Activated CD4-positive, CD25-positive, alpha-beta regulatory T cell treated with anti-CD3 and anti-CD28 coated beads, Interleukin-2, amount 50 U/mL, for 72 hours (primary cell): Measurements from ENCODE around the gene RRP8.

Experiments used
- DNase-seq: peaks from one replicate; pipeline ENCODE4 v3.0.0; 2021

RRP8 gene

DNA sequence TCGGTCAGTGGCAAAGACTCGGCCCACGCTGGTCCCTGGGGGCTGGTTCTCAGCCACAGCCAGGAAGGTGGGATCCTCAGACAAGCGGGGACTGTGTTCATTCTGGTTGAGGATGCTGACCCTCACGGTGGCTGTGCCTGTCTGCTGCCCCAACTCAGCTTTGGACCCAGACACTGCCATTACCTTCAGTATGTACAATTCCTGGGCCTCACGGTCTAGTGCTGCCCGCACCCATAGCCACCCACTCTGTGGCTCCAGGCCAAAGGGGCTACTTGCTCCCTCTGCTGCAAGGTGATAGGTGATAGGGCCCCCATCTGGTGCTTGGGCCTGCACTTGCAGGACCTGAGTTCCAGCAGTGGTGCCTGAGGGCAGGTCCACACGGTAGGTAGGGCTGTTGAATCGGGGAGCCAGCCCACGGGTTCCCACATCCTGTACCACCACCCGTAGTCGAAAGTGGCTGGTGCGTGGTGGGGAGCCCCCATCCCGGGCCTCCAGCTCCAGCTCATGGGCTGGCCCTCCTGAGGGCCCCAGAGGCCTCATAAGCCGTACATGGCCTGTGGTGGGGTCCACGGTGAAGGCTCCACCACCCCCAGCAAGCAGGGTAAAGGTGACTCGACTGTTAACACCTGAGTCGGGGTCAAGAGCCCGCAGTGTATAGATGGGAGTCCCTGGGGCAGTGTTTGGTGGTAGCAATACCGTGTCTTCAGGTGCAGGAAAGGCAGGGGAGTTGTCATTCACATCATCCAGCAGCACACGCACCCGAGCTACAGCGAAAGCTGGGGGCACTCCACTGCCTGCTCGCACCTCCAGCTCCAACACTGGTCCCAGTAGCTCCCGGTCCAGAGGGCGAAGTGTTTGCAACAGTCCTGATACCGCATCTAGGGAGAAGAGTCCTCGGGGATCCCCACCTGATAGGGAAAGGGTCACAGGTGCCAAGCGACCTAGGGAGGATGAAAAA lies 29.0 kb upstream of the RRP8 start:
- no peak for DNase-seq

DNA sequence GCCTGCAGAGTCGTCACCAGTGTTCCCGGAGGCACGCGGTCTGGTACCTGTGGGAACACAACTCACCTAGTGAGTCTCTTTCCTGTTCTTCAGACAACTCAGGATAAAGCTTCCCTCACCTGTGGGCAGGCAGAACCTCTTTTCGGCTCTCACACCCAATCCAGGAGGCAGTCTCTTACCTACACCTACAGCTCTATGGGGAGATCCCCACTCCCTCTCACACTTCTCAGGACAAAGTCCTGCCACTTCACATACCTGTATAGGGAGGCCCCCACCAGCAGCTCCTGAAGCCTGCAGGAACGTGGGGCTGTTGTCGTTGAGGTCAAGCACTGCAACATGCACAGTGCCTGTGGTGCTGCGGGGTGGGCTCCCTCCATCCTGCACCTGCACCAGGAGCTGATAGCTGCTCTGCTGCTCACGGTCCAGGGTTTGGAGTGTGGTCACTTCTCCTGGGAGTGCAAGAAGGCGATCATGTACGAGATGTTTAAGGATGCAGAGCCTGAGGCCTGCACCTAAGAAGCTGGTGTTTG lies 28.0 kb upstream of the RRP8 start:
- DNase-seq: no peak

DNA sequence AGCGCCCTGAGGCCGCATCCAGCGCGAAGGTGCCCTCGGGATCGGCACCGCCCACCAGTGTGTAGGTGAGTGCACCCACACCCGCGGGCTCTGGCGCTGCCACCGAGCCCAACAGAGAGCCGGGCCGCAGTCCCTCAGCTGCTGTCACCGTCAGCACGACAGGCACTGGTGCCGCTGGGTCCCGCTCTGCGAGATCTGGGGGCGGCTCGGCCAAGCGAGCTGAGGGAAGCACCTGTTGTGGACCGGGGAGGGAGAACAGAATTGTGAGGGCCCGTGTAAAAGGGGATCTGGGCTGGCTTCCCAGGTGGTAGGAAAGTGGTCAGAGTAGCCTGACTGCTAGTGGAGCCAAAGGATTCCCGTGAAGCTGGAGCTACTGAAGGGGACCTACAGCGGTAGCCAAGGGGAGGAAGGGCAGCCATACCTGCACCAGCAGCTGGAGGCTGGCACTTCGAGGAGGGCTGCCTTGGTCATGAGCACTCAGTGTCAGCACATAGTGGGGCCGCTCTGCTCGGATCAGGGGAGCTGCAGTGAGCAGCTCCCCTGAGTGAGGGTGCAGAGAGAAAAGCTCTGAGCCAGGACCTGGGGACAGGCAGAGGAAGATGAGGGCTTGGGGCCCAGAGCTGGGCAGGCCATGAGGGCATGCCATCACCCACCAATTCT lies 27.3 kb upstream of the RRP8 start:
- DNase-seq: no peak

DNA sequence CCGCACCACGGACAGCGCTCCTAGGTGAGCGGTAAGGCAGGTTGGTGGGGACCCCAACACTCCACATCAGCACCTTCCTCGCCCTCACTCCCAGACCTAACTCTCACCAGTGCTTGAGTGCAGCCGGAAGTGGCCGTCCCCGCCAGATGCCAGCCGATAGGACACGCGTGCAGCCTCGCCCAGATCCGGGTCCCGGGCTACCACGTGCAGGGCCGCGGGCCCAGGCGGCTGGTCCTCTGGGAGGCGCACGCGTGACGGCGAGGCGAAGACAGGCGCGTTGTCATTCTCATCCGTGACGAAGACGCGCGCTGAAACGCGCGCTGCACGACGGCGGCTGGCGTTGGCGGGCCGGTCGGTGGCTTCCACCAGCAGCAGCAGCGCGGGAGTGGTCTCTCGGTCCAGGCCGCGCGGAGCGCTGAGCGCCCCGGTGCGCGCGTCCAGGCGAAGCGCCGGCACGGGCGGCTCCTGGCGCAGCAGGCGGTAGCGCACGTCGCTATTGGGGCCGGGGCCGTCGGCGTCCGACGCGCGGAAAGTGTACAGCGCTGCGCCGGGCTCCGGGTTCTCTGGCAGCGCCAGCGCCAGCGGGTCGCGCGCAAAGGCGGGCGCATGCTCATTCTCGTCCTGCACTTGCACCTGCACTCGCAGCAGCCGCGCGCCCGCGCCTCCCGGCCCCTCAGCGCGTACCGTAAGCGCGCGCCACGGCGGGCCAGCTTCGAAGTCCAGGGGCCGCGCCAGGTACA lies 26.6 kb upstream of the RRP8 start:
- DNase-seq: no peak

DNA sequence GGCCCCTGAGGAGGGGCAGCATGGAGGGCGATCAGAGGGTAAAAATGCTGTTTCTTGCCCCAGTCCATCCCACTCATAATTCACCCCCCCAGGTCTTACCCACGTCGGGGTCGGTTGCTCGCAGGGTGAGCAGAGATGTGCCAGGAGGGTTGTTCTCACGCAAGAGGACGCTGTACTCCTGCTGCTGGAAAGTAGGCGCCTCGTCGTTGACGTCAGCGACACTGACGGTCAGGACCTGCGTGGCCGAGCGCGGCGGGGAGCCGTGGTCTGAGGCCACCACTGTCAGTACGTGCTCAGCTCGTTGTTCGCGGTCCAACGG lies 26.1 kb upstream of the RRP8 start:
- no peak for DNase-seq

DNA sequence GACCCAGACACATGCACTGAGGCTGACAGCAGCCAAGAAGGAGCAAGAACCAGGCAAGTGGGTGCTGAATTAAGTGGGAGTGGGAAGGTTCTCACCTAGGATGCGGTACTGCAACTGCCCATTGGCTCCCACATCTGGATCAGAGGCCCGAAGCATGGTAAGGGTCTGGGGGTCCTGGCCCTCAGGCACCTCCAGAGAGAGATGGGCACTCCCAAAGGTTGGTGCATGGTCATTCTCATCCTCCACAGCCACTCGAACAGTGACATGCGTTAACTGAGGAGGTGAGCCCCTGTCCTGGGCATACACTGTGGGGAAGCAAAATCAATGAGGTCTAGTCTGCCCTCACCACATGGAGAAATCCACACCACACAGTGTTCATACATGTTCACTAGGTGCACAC lies 25.1 kb upstream of the RRP8 start:
- DNase-seq: no peak

DNA sequence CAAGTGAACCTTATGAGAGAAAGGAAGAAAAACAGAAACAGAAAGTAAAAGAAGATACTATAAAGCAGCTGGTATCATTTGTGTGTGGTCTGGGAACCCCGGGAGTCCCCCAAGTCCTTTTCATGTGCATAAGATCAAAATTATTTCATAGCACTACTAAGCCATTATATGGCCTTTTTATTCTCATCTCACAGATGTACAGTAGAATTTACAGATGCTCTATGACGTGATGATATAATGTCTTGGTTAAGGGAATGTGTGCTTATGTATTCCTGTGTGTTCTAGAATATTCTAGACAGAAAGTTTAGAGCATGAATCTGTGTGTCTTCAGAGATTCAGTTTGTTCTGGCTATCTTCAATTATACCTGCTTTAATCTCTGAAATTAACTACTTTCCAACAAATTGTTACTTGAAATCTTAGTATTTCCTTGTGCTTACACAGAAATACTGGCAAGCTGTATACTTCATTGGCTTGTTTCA lies 24.4 kb upstream of the RRP8 start:
- DNase-seq: no peak

DNA sequence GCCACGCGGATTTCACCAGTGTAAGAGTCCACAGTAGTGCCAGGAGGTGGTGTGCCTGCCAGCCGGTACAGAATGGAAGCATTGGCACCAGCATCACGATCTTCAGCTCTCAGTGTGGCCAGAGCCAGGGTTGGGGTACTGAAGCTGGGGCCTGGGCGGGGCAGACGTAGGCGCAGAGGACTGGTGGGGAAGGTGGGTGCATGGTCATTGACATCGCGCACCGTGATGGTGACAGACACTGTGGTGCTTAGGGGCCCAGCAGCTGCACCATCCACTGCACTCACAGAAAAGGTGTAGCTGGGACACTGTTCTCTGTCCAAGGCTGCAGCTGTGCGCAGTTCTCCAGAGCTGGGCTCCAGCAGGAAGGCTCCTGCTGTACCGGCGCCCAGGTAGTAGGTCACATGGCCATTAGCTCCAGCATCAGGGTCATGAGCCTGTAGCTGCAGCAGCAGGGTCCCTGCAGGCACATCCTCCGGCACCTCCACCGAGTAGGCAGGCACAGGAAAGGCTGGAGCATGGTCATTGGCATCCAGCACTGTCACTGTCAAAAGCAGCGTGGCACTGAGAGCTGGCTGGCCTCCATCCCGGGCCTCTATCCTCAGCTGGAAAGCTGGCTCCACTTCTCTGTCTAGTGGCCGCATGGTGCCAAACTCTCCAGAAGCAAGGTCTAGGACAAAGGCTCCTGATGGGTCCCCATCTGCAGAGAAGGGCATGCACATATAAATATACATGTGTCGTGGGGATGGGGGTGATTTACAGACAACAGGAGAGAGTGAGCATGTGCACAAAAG lies 23.8 kb upstream of the RRP8 start:
- DNase-seq: no peak

DNA sequence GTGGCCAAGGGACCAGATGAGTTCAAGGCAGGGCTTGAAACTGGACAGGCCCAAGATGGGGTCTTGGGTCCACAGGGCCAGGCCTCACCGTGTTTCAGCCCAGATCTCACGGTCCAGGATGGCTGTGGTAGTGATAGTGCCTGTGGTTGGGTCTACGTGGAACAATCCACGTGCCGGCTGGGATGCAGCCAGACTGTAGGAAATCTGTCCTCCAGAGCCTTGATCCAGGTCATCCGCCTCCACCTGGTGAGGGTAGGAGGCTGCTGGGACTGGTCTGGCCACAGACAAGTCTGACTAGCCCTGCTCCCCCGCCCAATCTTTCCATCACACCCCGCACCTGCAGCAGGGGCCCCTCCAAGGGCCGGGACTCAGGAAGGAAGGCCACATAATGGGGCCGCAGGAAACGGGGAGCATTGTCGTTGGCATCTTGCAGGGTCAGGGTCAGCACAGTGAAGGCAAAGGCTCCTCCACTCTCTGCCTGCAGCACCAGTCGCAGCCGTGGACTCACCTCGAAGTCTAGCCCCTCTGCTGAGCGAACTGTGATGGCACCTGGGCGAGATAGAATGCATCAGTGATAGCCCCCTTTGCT lies 22.5 kb upstream of the RRP8 start:
- no peak for DNase-seq

DNA sequence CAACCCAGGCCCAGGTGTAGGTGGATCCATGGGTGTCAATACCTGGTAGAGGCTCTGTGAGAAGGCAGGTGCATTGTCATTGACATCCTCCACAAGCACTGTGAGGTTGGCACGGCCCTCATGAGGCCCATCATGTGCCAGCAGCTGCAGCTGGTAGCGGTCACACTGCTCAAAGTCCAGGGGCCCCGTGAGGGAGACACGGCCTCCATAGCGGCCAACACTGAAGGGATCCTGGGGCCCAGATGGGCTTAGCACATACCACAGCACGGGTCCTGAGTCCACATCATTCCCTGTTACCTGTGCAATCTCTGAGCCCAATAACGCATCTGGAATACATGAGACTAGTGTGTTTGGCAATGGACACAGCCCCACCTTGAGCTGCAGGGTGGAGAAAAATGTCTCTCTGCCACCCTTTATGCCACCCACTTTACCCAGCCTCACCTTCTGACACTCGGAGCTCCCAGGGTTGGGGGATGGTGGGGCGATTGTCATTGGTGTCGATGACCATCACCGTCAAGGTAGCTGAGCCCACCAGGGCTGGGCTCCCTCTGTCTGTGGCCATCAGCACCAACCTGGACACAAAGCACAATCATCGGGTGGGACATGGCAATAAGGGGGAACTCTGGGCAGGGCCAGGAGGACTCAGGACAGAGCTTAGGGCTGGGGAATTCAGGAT lies 21.9 kb upstream of the RRP8 start:
- DNase-seq: no peak

DNA sequence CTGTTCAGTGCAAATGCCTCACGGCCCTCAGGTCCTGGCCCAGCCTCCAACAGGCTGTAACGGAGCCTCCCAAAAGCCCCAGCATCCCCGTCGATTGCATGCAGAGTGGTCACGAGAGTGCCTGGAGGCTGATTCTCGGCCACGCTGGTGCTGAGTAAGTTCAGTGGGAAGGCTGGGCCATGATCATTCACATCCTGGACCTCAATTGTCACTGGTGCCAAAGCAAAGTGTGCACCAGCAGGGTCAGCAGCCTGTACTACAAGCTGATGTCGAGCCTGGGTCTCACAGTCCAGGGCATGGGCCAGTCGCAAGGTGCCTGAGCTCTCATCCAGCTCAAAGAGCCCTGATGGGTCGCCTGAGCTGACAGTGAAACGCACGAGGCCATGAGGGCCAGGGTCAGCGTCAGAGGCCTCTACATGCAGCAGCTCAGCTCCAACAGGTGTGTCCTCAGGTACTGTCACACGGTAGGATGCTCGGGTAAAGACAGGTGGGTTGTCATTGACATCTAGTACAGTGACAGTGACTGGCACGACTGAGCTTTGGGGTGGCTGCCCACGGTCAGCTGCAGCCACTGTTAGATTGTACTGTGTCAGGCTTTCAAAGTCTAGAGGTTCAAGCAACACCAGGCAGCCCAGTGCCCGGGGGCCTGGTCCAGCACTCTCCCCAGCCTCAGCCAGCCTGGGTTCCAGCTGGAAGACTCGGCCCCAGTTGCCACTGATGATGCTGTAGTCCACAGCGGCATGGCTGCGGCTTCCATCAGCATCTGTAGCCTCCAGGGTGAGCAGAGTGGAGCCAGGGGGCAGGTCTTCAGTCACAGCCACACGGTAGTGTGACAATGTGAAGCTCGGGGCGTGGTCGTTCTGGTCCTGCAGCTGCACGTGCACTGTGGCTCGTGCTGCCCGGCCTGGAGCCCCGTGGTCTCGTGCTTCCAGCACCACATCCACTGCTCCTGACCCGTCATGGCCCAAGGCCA lies 20.3 kb upstream of the RRP8 start:
- no peak for DNase-seq

DNA sequence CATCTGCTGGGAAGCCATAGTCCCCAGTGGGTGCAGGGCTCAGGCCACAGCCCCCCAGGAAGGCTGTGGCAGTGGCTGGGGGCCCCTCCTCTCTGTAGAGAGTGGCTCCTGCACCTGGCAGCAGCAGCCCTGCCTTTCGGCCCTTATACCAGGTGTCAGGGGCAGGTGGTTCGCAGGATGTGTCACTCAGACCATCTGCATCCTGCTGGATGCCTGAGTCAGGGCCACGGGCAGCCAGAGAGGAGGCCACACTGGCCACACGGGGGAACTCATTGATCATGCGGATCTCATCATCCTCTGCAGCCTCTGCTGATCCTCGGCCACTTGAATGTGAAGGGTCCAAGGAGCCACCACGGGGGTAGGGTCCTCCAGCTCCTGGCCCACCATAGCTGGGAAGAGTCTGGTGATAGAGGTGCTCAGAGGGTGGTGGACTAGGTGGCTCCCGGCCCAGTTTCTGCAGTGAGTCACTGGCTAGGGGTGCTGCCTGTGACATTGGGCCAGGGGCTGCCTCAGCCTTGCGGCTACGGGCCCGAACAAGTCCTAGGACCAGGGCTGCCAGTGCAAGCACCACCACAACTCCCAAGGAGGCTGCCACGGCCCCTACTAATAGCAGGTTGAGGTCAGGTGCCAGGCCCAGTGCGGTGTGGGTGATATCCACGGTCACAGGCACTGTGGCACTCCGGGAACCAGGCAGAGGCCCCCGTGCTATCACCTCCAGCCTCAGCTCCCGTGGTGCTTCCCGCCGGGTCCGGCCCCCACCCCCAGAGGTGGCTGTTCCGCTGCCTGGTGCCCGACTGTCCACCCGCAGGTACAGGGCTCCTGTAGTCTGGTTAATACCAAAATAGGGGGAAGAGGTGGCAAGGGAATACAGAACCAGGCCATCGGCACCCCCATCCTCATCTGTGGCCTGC lies 19.1 kb upstream of the RRP8 start:
- DNase-seq: no peak

DNA sequence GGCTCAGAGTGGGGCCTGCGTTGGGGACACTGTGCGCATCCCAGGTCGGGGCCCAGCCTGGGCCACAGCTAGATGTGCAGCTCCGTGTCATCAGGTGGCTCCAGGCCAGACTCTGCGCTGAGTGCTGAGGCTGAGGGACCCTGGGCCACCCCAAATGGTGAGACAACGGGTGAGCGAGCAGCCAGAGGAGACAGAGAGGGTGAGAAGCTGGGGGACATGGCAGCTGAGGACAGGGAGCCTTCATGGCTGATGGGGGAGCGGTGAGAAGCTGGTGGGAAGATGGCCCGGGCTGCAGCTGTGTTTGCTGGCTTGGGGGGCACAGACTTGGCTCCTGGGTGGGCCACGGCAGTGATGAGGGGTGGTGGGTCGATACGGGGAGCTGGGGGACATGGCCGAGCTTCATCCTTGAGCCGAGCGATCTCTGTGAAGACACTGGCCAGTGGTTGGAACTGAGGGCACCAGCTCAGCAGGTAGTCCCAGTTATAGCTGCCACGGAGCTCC lies 18.3 kb upstream of the RRP8 start:
- no peak for DNase-seq

DNA sequence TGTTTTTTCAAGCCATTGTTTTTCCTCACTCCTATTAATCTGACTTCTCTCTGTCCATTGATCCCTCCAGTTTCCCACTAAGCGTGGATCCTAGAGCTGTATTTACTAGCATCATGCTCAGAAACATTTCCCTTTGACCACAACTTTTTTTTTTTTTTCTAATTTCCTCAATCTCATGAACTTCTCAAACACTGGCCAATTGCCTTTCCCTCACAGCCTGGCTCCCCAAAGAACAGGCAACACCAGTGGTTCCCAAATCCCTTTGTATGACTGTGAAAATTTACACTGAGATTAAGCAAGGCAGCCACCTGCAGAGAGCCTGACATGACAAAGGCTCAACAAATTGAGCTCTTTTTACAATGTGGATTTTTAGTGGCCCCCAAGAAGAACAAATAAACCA lies 17.2 kb upstream of the RRP8 start:
- no peak for DNase-seq

DNA sequence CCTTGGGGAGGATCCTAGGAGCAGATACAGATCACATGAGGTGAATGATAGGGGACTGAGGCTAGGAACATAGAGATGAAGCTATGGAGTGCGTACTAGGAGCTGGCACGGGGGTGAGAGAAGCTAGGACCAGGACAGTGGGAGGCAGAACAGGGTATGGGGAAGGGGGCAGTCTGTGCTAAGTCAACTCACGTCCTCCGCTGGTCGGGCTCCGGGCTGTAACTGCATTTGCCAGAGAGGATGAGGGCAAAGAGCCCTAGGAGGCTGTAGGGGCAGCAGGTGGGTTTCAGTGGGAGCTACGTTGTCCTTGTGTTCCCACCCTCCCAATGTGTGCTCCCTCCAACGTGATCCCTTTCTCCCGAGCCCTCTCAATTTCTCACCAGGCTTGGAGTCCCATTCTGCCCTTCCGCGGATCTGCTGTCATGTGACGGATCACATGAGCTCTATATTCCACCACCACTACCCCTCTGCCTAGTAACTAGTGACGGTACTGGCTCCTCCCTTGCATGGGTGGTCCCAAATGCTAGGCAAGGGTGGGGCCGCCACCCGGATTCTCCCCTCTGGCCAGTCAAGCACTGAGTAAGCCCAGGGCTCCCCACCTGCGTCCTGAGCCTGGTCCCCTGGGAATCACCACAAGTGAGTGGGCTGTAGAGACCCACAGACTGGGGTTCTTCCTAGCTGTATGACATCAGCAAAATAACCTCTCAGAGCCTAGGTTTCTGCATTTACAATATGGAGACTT lies 15.8 kb upstream of the RRP8 start, which contains the start of gene TPP1:
TSS of gene TPP1 (minus strand) at position 419 of the 742 bp plus-strand sequence. CDS start at position 397, 22 bp downstream.
- DNase-seq: peak; percentile 87

DNA sequence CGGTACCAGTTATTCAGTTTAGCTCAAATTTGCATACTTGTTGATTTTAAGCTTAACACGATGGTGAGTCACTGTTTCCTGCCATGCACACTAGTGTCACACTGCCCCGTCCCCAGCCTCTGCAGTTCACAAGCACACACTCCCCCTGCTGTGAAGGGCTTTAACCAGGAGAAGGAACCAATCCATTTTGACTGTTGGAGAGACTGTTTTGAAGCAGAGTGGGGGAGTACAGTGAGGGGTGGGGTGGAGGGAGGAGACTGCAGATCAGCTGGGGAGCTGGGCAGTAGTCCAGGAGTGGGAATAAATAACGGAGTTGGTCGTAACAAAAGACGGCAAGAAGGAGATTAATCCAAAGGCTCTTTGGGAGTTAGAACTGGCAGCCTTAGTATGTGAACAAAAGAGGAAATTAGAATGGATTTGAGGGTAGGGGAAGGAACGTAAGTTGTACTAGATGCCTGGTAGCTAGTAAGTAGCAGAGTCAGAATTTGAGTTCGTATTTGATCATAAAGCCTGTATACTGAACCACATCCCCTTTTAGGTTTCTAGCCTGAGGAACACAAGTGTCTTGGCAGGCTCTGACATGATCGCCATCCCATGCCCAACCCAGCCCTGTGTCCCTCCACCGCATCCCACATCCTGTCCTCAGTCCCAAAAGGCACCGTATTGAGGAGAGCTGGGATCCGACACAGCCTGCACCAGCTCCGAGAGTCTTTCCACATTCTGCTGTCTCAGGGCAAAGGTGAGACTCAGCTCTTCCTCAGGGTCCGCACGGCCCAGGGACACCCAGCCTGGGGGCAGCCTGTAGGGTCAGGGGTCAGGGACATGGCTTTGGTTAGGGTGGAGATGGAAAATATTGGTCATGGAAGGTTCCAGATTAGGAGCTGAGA lies 14.9 kb upstream of the RRP8 start:
- peak; percentile 61 for DNase-seq

DNA sequence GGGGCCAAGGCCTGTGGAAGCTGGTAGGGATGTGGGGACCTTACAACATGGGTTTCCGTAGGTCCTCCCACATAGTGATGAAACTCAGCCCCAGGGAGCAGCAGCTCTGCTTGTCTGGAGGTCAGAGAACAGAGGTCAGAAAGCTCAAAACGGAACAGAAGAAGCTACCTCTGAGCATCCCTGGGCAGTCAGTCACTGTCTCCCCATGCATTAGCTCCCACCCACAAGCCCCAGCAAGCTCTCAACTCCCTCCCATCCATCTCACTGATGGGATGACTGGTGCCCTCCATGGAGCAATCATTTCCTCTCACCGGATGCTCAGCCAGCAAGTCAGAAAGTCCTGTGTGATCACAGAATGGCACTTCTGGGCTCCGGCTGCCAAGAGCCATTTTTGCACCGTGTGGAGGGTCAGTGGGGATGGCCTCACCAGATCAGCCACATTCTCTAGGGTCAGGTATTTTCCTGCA lies 13.9 kb upstream of the RRP8 start:
- DNase-seq: no peak
